ENCODE data around the gene EIF2AK3.

DNA sequence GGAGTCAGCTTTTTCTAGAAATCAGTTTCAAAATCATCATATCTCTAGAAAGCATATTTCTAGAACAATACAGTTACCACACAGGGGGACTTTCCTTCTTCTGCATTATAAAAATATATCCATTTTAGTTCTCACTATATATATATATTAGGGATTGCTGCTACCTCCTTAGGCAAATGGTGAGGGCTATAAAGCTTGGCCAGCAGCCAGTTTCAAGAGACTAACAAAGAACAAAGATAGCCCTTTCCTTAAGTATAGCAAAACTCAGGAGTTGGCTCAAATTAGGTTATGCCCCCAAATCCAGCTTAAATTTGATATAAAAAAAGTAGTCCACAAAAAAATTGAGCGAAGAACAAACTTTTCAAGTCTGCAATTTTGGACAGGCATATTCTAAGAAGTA is 70.0 kb downstream of the EIF2AK3 start:
- TF ChIP-seq, protein P1, sequence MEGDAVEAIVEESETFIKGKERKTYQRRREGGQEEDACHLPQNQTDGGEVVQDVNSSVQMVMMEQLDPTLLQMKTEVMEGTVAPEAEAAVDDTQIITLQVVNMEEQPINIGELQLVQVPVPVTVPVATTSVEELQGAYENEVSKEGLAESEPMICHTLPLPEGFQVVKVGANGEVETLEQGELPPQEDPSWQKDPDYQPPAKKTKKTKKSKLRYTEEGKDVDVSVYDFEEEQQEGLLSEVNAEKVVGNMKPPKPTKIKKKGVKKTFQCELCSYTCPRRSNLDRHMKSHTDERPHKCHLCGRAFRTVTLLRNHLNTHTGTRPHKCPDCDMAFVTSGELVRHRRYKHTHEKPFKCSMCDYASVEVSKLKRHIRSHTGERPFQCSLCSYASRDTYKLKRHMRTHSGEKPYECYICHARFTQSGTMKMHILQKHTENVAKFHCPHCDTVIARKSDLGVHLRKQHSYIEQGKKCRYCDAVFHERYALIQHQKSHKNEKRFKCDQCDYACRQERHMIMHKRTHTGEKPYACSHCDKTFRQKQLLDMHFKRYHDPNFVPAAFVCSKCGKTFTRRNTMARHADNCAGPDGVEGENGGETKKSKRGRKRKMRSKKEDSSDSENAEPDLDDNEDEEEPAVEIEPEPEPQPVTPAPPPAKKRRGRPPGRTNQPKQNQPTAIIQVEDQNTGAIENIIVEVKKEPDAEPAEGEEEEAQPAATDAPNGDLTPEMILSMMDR (conservative IDR thresholded peaks at IDR 0.05), result no peak
- no peak for TF ChIP-seq ZFX (IDR thresholded peaks at IDR 0.05)
